Nephron progenitor cell (in vitro differentiated cells): ENCODE measurements around the gene GINS1.
A peak's percentile ranks its signal among the peaks of the same experiment; 100 is the strongest.

Source experiments
- DNase-seq: peaks from one replicate; pipeline ENCODE4 v3.0.0; 2021
- H3K27ac Mint-ChIP-seq: 2 replicates; pipeline ENCODE4 v1.8.0; 2021; ENCODE audit warnings: mild to moderate bottlenecking, moderate library complexity, mixed read lengths
- H3K27me3 Mint-ChIP-seq: 2 replicates; pipeline ENCODE4 v1.8.0; 2021; ENCODE audit warnings: mild to moderate bottlenecking, low read depth, mixed read lengths; ENCODE audit not compliant: poor library complexity
- H3K36me3 Mint-ChIP-seq: 2 replicates; pipeline ENCODE4 v1.8.0; 2021; ENCODE audit warnings: low read depth, mixed read lengths
- H3K4me1 Mint-ChIP-seq: 2 replicates; pipeline ENCODE4 v1.8.0; 2021; ENCODE audit warnings: mixed read lengths
- H3K4me3 Mint-ChIP-seq: 2 replicates; pipeline ENCODE4 v1.8.0; 2021; ENCODE audit warnings: mild to moderate bottlenecking, moderate library complexity, mixed read lengths
- H3K9me3 Mint-ChIP-seq: 2 replicates; pipeline ENCODE4 v1.8.0; 2021; ENCODE audit warnings: mild to moderate bottlenecking, moderate library complexity, mixed read lengths
- CTCF ChIP-seq: fragments of 200-600 bp; sonication (generic); IDR thresholded peaks from 2 replicates; pipeline ENCODE4 v1.5.0; 2021; ENCODE audit warnings: antibody characterized with exemption

GINS1 gene

GRCh38 chr20:25382704-25383370, 24.6 kb upstream of the GINS1 start:
- H3K27me3 Mint-ChIP-seq: peaks cover 4% of the 10 kb centered on the region
- peak overlapping the region; percentile 48 for H3K27ac Mint-ChIP-seq
- TF ChIP-seq CTCF: no peak
- DNase-seq: no peak
- H3K36me3 Mint-ChIP-seq: peaks cover 65% of the 10 kb centered on the region
- H3K9me3 Mint-ChIP-seq: peaks cover 35% of the 10 kb centered on the region
- H3K4me3 Mint-ChIP-seq: peak overlapping the region; percentile 5
- peaks cover 51% of the 10 kb centered on the region for H3K4me1 Mint-ChIP-seq

DNA sequence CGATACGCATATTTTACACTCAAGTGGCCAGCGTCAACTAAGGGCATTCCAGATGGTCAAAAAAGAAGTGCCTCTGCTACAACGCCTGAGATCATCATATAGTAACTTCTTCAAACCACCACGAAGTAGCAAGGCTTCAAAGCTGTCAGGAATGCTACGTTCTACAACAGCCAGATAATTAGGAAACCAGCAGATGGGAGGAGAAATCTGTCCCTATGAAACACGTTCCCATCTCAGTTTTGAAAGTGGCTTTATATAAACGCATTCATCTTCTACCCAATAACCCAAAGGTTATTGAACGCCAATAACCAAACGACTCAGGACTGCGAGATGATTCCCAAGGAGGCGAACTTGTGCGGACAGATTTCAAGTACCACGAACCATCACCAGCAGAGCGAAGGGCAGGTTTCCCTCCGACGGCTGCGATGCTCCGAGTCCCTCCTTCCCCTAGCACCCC, 18.0 kb upstream of the GINS1 start:
- H3K4me3 Mint-ChIP-seq: peak overlapping the region; percentile 91
- TF ChIP-seq CTCF: no peak
- H3K4me1 Mint-ChIP-seq: peaks cover 32% of the 10 kb centered on the region
- H3K27ac Mint-ChIP-seq: peak overlapping the region; percentile 70
- H3K9me3 Mint-ChIP-seq: peaks cover 14% of the 10 kb centered on the region
- peaks cover 37% of the 10 kb centered on the region for H3K36me3 Mint-ChIP-seq
- H3K27me3 Mint-ChIP-seq: peaks cover 9% of the 10 kb centered on the region
- DNase-seq: no peak

DNA sequence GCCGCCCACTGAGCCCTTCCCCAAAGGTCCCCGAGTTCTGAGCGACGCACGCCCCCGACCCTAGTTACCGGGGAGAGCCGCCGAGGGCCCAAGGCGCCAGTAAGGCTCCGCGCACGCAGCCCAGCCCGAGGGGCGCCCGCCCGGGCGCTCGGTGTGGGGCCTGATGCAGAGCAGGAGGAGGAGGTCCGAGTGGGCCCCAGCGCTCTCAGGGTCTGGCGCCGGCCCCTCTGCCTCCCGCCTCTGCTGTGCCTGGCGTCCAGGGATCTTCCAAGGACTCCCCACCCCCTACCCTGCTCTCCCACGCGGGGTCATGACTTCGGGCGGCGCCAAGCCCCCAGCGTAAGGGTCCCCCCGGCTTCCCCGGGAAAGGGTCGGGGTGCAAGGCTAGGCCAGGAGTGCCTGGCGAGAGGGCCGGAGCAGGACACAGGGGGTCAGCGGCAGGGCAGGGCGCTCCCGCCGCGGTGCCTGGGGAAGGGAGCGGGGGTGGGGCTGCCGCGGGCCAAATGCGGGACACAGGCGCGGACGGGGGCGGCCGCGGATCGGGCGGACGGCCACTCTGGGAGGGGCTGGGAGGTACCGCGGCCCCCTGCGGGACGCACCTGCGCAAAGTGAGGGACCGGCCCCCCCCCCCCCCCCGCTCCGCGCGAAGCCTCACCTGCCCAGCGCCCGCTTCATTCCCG, 17.5 kb upstream of the GINS1 start:
- Mint-ChIP-seq H3K36me3 (peaks cover 33% of the 10 kb centered on the region), H3K27ac (peak overlapping the region; percentile 70), H3K4me1 (peaks cover 31% of the 10 kb centered on the region), H3K4me3 (peak overlapping the region; percentile 91), H3K9me3 (peaks cover 14% of the 10 kb centered on the region), H3K27me3 (peaks cover 11% of the 10 kb centered on the region)
- no peak for TF ChIP-seq CTCF
- peak; percentile 72 for DNase-seq

DNA sequence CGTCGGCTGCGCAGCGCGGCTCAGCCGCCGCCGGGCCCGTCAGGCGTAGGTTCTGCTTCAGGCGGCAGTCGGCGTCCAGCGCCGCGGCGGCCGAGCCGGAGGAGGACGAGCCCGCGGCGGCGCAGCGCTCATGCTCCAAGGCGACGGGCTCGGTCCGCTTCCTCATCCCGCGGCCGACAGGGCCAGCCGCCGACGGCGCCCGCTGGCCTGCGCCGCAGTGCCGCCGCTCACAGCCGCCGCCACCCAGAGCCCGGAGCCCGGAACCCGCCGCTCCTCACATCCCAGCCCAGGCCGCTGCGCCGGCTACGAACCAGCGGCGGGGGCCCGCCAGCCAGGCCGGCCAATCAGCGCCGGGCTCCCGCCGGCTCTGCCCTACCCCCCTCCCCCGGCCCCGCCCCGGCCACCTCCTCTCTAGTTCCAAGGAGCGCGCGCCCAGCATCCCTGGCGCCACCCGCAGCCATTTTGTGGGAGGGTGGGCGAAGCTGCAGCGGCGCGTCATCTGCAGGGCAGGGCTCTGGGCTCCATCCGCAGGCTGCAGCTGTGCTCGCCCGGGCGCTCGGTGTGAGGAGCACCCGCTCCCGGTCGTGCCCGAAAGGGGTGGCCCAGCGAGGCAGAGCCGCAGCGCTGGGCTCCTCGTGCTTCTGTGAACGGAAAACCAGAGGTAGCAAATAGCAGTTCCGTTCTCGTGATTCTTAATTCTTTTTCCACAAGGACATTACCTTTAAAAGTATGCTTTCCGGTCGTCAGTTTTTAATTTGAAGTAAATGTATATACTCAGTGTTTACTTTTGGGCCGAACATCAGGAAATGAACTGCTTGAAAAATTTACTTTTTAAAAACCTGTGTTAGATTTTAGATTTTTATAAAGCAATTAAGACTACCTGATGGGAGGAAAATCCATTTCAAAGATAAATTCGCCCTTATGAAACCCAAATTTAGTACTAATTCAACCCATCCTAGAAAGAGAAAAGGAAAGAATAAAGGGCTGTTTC, 16.6 kb upstream of the GINS1 start, which contains the start of gene ABHD12:
Gene ABHD12, minus strand, starts transcription at position 298 of the 991 bp plus-strand sequence. Its CDS starts 132 bp downstream, at position 166.
- H3K27ac Mint-ChIP-seq: peak within 1 kb of the TSS; percentile 96
- H3K36me3 Mint-ChIP-seq: peaks cover 29% of the 10 kb centered on the region
- TF ChIP-seq CTCF: no peak
- H3K4me1 Mint-ChIP-seq: peaks cover 37% of the 10 kb centered on the region
- peaks cover 11% of the 10 kb centered on the region for H3K27me3 Mint-ChIP-seq
- peaks cover 14% of the 10 kb centered on the region for H3K9me3 Mint-ChIP-seq
- H3K4me3 Mint-ChIP-seq: peak within 1 kb of the TSS; percentile 91
- DNase-seq: peak; percentile 95

- TF ChIP-seq CTCF: no peak
- no peak for DNase-seq
- peaks cover 4% of the 10 kb centered on the region for H3K27me3 Mint-ChIP-seq
- peaks cover 10% of the 10 kb centered on the region for H3K9me3 Mint-ChIP-seq
- H3K27ac Mint-ChIP-seq: no peak overlapping the region
- H3K4me3 Mint-ChIP-seq: no peak overlapping the region
- H3K4me1 Mint-ChIP-seq: peaks cover 62% of the 10 kb centered on the region
- peaks cover 8% of the 10 kb centered on the region for H3K36me3 Mint-ChIP-seq
Measured at GRCh38 chr20:25394276-25394675, 13.2 kb upstream of the GINS1 start.
